ENCODE results near the gene IGFBP5. TPM values are rescaled to one million over a fixed set of nuclear protein-coding genes. Genes with fewer than 3 reads are reported as not detected.

Gene IGFBP5
- total RNA-seq, 1 donor from 2014 or later: 415 TPM

GRCh38 chr2:216646116-216646515, 49.2 kb downstream of the IGFBP5 start:
- TF ChIP-seq CTCF (IDR thresholded peaks at IDR 0.05; ENCODE audit: unreplicated experiment): no peak
- Mint-ChIP-seq H3K4me1 (peaks cover 18% of the 10 kb centered on the region), H3K4me3 (no peak overlapping the region), H3K27ac (no peak overlapping the region), H3K27me3 (ENCODE audit: low read depth) (no peaks in the 10 kb centered on the region), H3K9me3 (no peaks in the 10 kb centered on the region), H3K36me3 (peaks cover 32% of the 10 kb centered on the region)
- DNase-seq (ENCODE audit: low spot score in 2 of 2, unreplicated experiment in 2 of 2): no peak

GRCh38 chr2:216645636-216645950, 49.8 kb downstream of the IGFBP5 start:
- Mint-ChIP-seq H3K27me3 (ENCODE audit: low read depth) (no peaks in the 10 kb centered on the region), H3K4me3 (no peak overlapping the region), H3K9me3 (no peaks in the 10 kb centered on the region), H3K4me1 (peaks cover 17% of the 10 kb centered on the region), H3K27ac (no peak overlapping the region), H3K36me3 (peaks cover 33% of the 10 kb centered on the region)
- DNase-seq (ENCODE audit: low spot score in 2 of 2, unreplicated experiment in 2 of 2): no peak
- no peak for TF ChIP-seq CTCF (IDR thresholded peaks at IDR 0.05; ENCODE audit: unreplicated experiment)

- Mint-ChIP-seq H3K4me3 (no peak overlapping the region), H3K4me1 (peaks cover 17% of the 10 kb centered on the region), H3K36me3 (peaks cover 38% of the 10 kb centered on the region), H3K27ac (peak overlapping the region; percentile 85), H3K27me3 (ENCODE audit: low read depth) (no peaks in the 10 kb centered on the region), H3K9me3 (no peaks in the 10 kb centered on the region)
- TF ChIP-seq CTCF (IDR thresholded peaks at IDR 0.05; ENCODE audit: unreplicated experiment): no peak
- DNase-seq (ENCODE audit: low spot score in 2 of 2, unreplicated experiment in 2 of 2): no peak
Measured at GRCh38 chr2:216644842-216645635, 50.3 kb downstream of the IGFBP5 start.

- TF ChIP-seq CTCF (IDR thresholded peaks at IDR 0.05; ENCODE audit: unreplicated experiment): no peak
- Mint-ChIP-seq H3K36me3 (peaks cover 40% of the 10 kb centered on the region), H3K9me3 (no peaks in the 10 kb centered on the region), H3K27ac (peak overlapping the region; percentile 85), H3K27me3 (ENCODE audit: low read depth) (no peaks in the 10 kb centered on the region), H3K4me3 (no peak overlapping the region), H3K4me1 (peaks cover 17% of the 10 kb centered on the region)
- DNase-seq (ENCODE audit: low spot score in 2 of 2, unreplicated experiment in 2 of 2): no peak
Measured at GRCh38 chr2:216643986-216644659, 51.2 kb downstream of the IGFBP5 start.

GRCh38 chr2:216637472-216637871, 57.9 kb downstream of the IGFBP5 start:
- Mint-ChIP-seq H3K4me1 (peaks cover 42% of the 10 kb centered on the region), H3K9me3 (no peaks in the 10 kb centered on the region), H3K36me3 (peaks cover 16% of the 10 kb centered on the region), H3K27me3 (ENCODE audit: low read depth) (no peaks in the 10 kb centered on the region), H3K27ac (peak overlapping the region; percentile 86), H3K4me3 (peak overlapping the region; percentile 48)
- DNase-seq (ENCODE audit: low spot score in 2 of 2, unreplicated experiment in 2 of 2): no peak
- TF ChIP-seq CTCF (IDR thresholded peaks at IDR 0.05; ENCODE audit: unreplicated experiment): no peak

Measured in mesothelial cell of epicardium (in vitro differentiated cells).